Tibial artery (tissue), 4 donors: ENCODE results near the gene MAN2B2.

Experiments
- DNase-seq, 2 donors: peaks; one replicate each; pipeline ENCODE4 v3.0.0-alpha.2; 2019
- H3K27ac ChIP-seq, 2 donors: fragments of 200-600 bp; sonication (generic) in 1 of 2; 1 replicate in 1 of 2; 2 replicates in 1 of 2; pipeline ENCODE4 v1.5.1; 2018 to 2019; ENCODE audit warnings: mild to moderate bottlenecking in 1 of 2
- H3K27me3 ChIP-seq, 2 donors: fragments of 200-600 bp; sonication (generic) in 1 of 2; one replicate each; pipeline versions ENCODE4 v1.5.1 to v1.6.0; 2016 to 2019
- H3K36me3 ChIP-seq, 3 donors: fragments of 200-600 bp; sonication (generic) in 2 of 3; one replicate each; pipeline ENCODE4 v1.5.1; 2016 to 2019; ENCODE audit warnings: mild to moderate bottlenecking in 2 of 3
- H3K4me1 ChIP-seq, 4 donors: fragments of 200-600 bp; sonication (generic) in 2 of 4; 1 replicate in 3 of 4; 2 replicates in 1 of 4; pipeline ENCODE4 v1.5.1; 2016 to 2019
- H3K4me3 ChIP-seq, 2 donors: fragments of 200-600 bp; sonication (generic) in 1 of 2; 1 replicate in 1 of 2; 2 replicates in 1 of 2; pipeline ENCODE4 v1.5.1; 2018 to 2019; ENCODE audit warnings: mild to moderate bottlenecking in 2 of 2
- H3K9me3 ChIP-seq, 3 donors: fragments of 200-600 bp; sonication (generic) in 1 of 3; one replicate each; pipeline ENCODE4 v1.5.1; 2016 to 2019
- CTCF ChIP-seq, 2 experiments: fragments of 200-600 bp in 1 of 2; fragments of 450-650 bp in 1 of 2; IDR thresholded peaks; one replicate each; pipeline ENCODE4 v1.5.1; 2017 to 2019; ENCODE audit warnings: antibody characterized with exemption in 2 of 2, mild to moderate bottlenecking in 1 of 2, moderate library complexity in 1 of 2
- intact Hi-C: fragments of 100-400 bp; cut with DNase I; formaldehyde crosslinking; loops from one replicate; pipeline ENCODE4 v1.15.0; 2023; ENCODE audit warnings: low total_unique reads

MAN2B2 gene

DNA sequence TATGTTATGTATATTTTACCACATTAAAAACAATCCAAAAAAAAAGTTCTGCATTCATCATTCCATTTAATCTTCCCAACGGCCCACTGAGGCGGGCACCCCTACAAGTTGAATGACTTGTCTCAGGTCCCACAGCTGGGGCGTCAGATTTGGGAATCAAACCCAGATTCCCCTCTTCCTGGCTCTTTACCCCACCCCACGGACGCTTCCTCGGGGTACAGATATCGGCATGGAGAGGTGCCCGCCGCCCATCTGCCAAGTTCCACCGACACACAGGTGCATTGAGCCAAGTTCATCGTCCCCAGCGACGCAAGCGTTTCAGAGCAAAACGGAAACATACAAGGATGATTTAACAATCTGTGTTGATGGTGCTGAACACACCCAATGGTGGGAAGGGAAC lies 36.9 kb upstream of the MAN2B2 start:
- no peaks in the 10 kb centered on the region for H3K36me3 ChIP-seq
- H3K4me1 ChIP-seq = no peaks in the 10 kb centered on the region
- no peak for DNase-seq
- H3K27ac ChIP-seq = no peak overlapping the region
- TF ChIP-seq CTCF (IDR thresholded peaks at IDR 0.05) = no peak
- H3K27me3 ChIP-seq = peaks cover 0 to 24% of the 10 kb centered on the region in 2 donors
- peaks cover 0 to 10% (median 9%) of the 10 kb centered on the region in 3 donors for H3K9me3 ChIP-seq
- intact Hi-C loops = no loop called here
- no peak overlapping the region for H3K4me3 ChIP-seq

- no peak for DNase-seq
- Histone ChIP-seq H3K27me3 (peaks cover 0 to 26% of the 10 kb centered on the region in 2 donors), H3K9me3 (peaks cover 0 to 10% (median 9%) of the 10 kb centered on the region in 3 donors), H3K4me1 (no peaks in the 10 kb centered on the region), H3K4me3 (no peak overlapping the region), H3K27ac (no peak overlapping the region), H3K36me3 (no peaks in the 10 kb centered on the region)
- intact Hi-C loops = no loop called here
- TF ChIP-seq CTCF (IDR thresholded peaks at IDR 0.05) = no peak
These were observed 36.4 kb upstream of the MAN2B2 start for GRCh38 chr4:6538575-6538974.

- Histone ChIP-seq H3K4me3 (no peak overlapping the region), H3K9me3 (peaks cover 0 to 10% (median 9%) of the 10 kb centered on the region in 3 donors), H3K27me3 (peaks cover 0 to 28% of the 10 kb centered on the region in 2 donors), H3K4me1 (no peaks in the 10 kb centered on the region), H3K27ac (no peak overlapping the region), H3K36me3 (no peaks in the 10 kb centered on the region)
- DNase-seq = no peak
- no peak for TF ChIP-seq CTCF (IDR thresholded peaks at IDR 0.05)
- intact Hi-C loops = no loop called here
These were observed 35.8 kb upstream of the MAN2B2 start for GRCh38 chr4:6539009-6539764.

- no peaks in the 10 kb centered on the region for H3K4me1 ChIP-seq
- no peaks in the 10 kb centered on the region for H3K36me3 ChIP-seq
- no peak for TF ChIP-seq CTCF (IDR thresholded peaks at IDR 0.05)
- no peak for DNase-seq
- H3K4me3 ChIP-seq = no peak overlapping the region
- no peak overlapping the region for H3K27ac ChIP-seq
- H3K9me3 ChIP-seq = peaks cover 0 to 10% (median 9%) of the 10 kb centered on the region in 3 donors
- H3K27me3 ChIP-seq = peaks cover 0 to 26% of the 10 kb centered on the region in 2 donors
- intact Hi-C loops = no loop called here
These were observed 34.1 kb upstream of the MAN2B2 start for GRCh38 chr4:6540879-6541278.

DNA sequence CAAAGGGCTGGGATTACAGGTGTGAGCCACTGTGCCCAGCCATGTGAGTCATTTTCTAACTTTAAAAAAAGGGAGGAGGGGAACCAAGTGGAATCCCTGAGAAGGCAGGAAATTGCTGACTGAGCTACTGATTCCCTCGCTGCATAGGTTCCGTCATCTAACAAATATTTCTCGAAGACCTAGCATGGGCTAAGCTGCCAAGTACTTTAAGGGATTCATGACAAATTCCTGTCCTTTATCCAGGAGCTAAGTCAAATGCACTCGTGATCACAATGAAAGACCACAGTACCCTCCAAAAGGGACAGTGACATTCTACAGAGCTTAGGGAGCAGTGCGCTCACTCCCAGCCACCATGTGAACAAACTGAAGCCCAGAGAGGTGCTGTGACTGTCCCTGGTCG lies 33.2 kb upstream of the MAN2B2 start:
- Histone ChIP-seq H3K36me3 (no peaks in the 10 kb centered on the region), H3K9me3 (peaks cover 0 to 10% (median 9%) of the 10 kb centered on the region in 3 donors), H3K4me1 (no peaks in the 10 kb centered on the region), H3K4me3 (no peak overlapping the region), H3K27me3 (peaks cover 0 to 33% of the 10 kb centered on the region in 2 donors), H3K27ac (no peak overlapping the region)
- no peak for TF ChIP-seq CTCF (IDR thresholded peaks at IDR 0.05)
- DNase-seq = no peak
- intact Hi-C loops = no loop called here
